H9 (cell line): ENCODE measurements around the gene NCKAP5. TPM values are rescaled to one million over a fixed set of nuclear protein-coding genes. Genes with fewer than 3 reads are reported as not detected.

ENCODE experiments used
- DNase-seq: peaks from one replicate; pipeline ENCODE4 v3.0.0-alpha.2; 2017
- H2AFZ ChIP-seq: one replicate; pipeline ENCODE4 v1.6.1; 2013; ENCODE audit warnings: mild to moderate bottlenecking, low read length, control low read depth, moderate library complexity
- H2AK5ac ChIP-seq: 2 replicates; pipeline ENCODE4 v1.6.1; 2013; ENCODE audit warnings: low read length, control low read depth, mixed read lengths; ENCODE audit not compliant: insufficient read length
- H2BK120ac ChIP-seq: one replicate; pipeline ENCODE4 v1.6.1; 2013; ENCODE audit warnings: low read depth, mild to moderate bottlenecking, low read length, control low read depth, inconsistent platforms; ENCODE audit not compliant: poor library complexity, severe bottlenecking
- H2BK12ac ChIP-seq: 2 replicates; pipeline ENCODE4 v1.6.1; 2013; ENCODE audit warnings: low read length, control low read depth, mixed read lengths, low read depth; ENCODE audit not compliant: insufficient read length
- H2BK15ac ChIP-seq: 2 replicates; pipeline ENCODE4 v1.6.1; 2013; ENCODE audit warnings: low read depth, low read length, control low read depth
- H2BK20ac ChIP-seq: one replicate; pipeline ENCODE4 v1.6.1; 2013; ENCODE audit warnings: low read depth, mild to moderate bottlenecking, low read length, control low read depth, inconsistent platforms; ENCODE audit not compliant: poor library complexity, severe bottlenecking
- H2BK5ac ChIP-seq: 2 replicates; pipeline ENCODE4 v1.6.1; 2013; ENCODE audit warnings: low read length, control low read depth, mixed read lengths; ENCODE audit not compliant: insufficient read length
- H3K14ac ChIP-seq: 2 replicates; pipeline ENCODE4 v1.6.1; 2013; ENCODE audit warnings: low read length, control low read depth; ENCODE audit not compliant: insufficient read depth
- H3K18ac ChIP-seq: 2 replicates; pipeline ENCODE4 v1.6.1; 2013; ENCODE audit warnings: low read depth, mild to moderate bottlenecking, mixed read lengths, low read length, control low read depth; ENCODE audit not compliant: insufficient read length
- H3K23ac ChIP-seq: 2 replicates; pipeline ENCODE4 v1.6.1; 2013; ENCODE audit warnings: low read length, control low read depth, mixed read lengths, low read depth; ENCODE audit not compliant: insufficient read length
- H3K23me2 ChIP-seq: 2 replicates; pipeline ENCODE4 v1.6.1; 2013; ENCODE audit warnings: low read depth, mild to moderate bottlenecking, mixed read lengths, low read length, control low read depth; ENCODE audit not compliant: insufficient read length, poor library complexity, severe bottlenecking
- H3K27ac ChIP-seq: 2 replicates; pipeline ENCODE4 v1.5.1; 2013; ENCODE audit warnings: low read length, control low read depth, mixed read lengths, low read depth; ENCODE audit not compliant: insufficient read length
- H3K27me3 ChIP-seq: 2 replicates; pipeline ENCODE4 v1.6.1; 2013; ENCODE audit warnings: low read length, control low read depth, inconsistent platforms; ENCODE audit not compliant: insufficient read depth
- H3K4ac ChIP-seq: 2 replicates; pipeline ENCODE4 v1.6.1; 2013; ENCODE audit warnings: low read depth, mild to moderate bottlenecking, control low read depth, inconsistent platforms, low read length, moderate library complexity
- H3K4me1 ChIP-seq: 2 replicates; pipeline ENCODE4 v1.6.1; 2013; ENCODE audit warnings: low read length, control low read depth, inconsistent platforms; ENCODE audit not compliant: insufficient read depth
- H3K4me2 ChIP-seq: 2 replicates; pipeline ENCODE4 v1.6.1; 2013; ENCODE audit warnings: low read length, control low read depth, mixed read lengths; ENCODE audit not compliant: insufficient read length, insufficient read depth
- H3K56ac ChIP-seq: 2 replicates; pipeline ENCODE4 v1.6.1; 2013; ENCODE audit warnings: low read depth, mild to moderate bottlenecking, mixed read lengths, low read length, control low read depth; ENCODE audit not compliant: insufficient read length
- H3K79me1 ChIP-seq: 2 replicates; pipeline ENCODE4 v1.6.1; 2013; ENCODE audit warnings: low read depth, mild to moderate bottlenecking, moderate library complexity, low read length, control low read depth, inconsistent platforms; ENCODE audit not compliant: insufficient read depth, poor library complexity, severe bottlenecking
- H3K79me2 ChIP-seq: 2 replicates; pipeline ENCODE4 v1.6.1; 2013; ENCODE audit warnings: low read length, control low read depth, inconsistent platforms; ENCODE audit not compliant: insufficient read depth
- H3K9ac ChIP-seq: 2 replicates; pipeline ENCODE4 v1.6.1; 2013; ENCODE audit warnings: low read length, control low read depth, mixed read lengths; ENCODE audit not compliant: insufficient read length; ENCODE audit errors: extremely low read depth
- H3K9me3 ChIP-seq: one replicate; pipeline ENCODE4 v1.6.1; 2013; ENCODE audit warnings: low read depth, low read length, inconsistent platforms; ENCODE audit not compliant: control insufficient read depth
- H3T11ph ChIP-seq: one replicate; pipeline ENCODE4 v1.6.1; 2013; ENCODE audit warnings: mild to moderate bottlenecking, low read length, control low read depth, inconsistent platforms
- H4K20me1 ChIP-seq: one replicate; pipeline ENCODE4 v1.6.1; 2013; ENCODE audit not compliant: control insufficient read depth, insufficient read length, insufficient read depth
- H4K5ac ChIP-seq: 2 replicates; pipeline ENCODE4 v1.6.1; 2013; ENCODE audit warnings: low read depth, mild to moderate bottlenecking, mixed read lengths, low read length, control low read depth; ENCODE audit not compliant: insufficient read length
- H4K8ac ChIP-seq: replicated peaks from 2 replicates; pipeline ENCODE4 v1.6.1; 2013; ENCODE audit warnings: low read length, control low read depth, mixed read lengths, low read depth; ENCODE audit not compliant: insufficient read length
- H4K91ac ChIP-seq: 2 replicates; pipeline ENCODE4 v1.6.1; 2013; ENCODE audit warnings: low read depth, mild to moderate bottlenecking, moderate library complexity, mixed read lengths, low read length, control low read depth; ENCODE audit not compliant: insufficient read length
- H3K27ac Mint-ChIP-seq, 3 experiments: 2 replicates in 2 of 3; 3 replicates in 1 of 3; pipeline ENCODE4 v1.8.0; 2020 to 2021; ENCODE audit warnings: mixed read lengths in 3 of 3, mild to moderate bottlenecking in 1 of 3, moderate library complexity in 1 of 3
- H3K27me3 Mint-ChIP-seq: 2 replicates; pipeline ENCODE4 v1.8.0; 2021; ENCODE audit warnings: low read depth, mild to moderate bottlenecking, moderate library complexity, mixed read lengths
- H3K36me3 Mint-ChIP-seq, 3 experiments: 2 replicates in 2 of 3; 3 replicates in 1 of 3; pipeline ENCODE4 v1.8.0; 2020 to 2021; ENCODE audit warnings: low read depth in 3 of 3, mixed read lengths in 3 of 3; ENCODE audit not compliant: insufficient read depth in 1 of 3
- H3K4me1 Mint-ChIP-seq, 2 experiments: 2 replicates each; pipeline ENCODE4 v1.8.0; 2020; ENCODE audit warnings: mixed read lengths in 2 of 2
- H3K4me3 Mint-ChIP-seq, 2 experiments: 2 replicates in 1 of 2; 3 replicates in 1 of 2; pipeline ENCODE4 v1.8.0; 2020 to 2021; ENCODE audit warnings: mild to moderate bottlenecking in 2 of 2, mixed read lengths in 2 of 2, moderate library complexity in 1 of 2
- H3K9me3 Mint-ChIP-seq, 2 experiments: 2 replicates in 1 of 2; 3 replicates in 1 of 2; pipeline ENCODE4 v1.8.0; 2020; ENCODE audit warnings: mild to moderate bottlenecking in 2 of 2, mixed read lengths in 2 of 2, moderate library complexity in 1 of 2
- CTCF ChIP-seq: fragments of 200-600 bp; sonication (generic); conservative IDR thresholded peaks from 3 replicates; pipeline ENCODE4 v1.8.0; 2021; ENCODE audit warnings: antibody characterized with exemption, mild to moderate bottlenecking
- total RNA-seq: library from RNA; stranded (reverse); gene quantifications from 2 replicates; pipeline ENCODE4 v1.2.1, GENCODE V29; 2021

Gene NCKAP5
- total RNA-seq, 1 experiment from 2014 or later = 0.26 TPM

- H2BK20ac ChIP-seq = no peak overlapping the region
- Mint-ChIP-seq H3K4me1 (no peaks in the 10 kb centered on the region), H3K36me3 (no peaks in the 10 kb centered on the region), H3K9me3 (no peaks in the 10 kb centered on the region), H3K27me3 (no peaks in the 10 kb centered on the region), H3K4me3 (no peak overlapping the region), H3K27ac (no peak overlapping the region)
- no peak overlapping the region for H2AFZ ChIP-seq
- no peak overlapping the region for H3K14ac ChIP-seq
- H3K79me2 ChIP-seq = no peaks in the 10 kb centered on the region
- no peaks in the 10 kb centered on the region for H3K9me3 ChIP-seq
- no peaks in the 10 kb centered on the region for H4K20me1 ChIP-seq
- H2BK120ac ChIP-seq = no peak overlapping the region
- no peak overlapping the region for H4K5ac ChIP-seq
- H3K27ac ChIP-seq = no peak overlapping the region
- no peak overlapping the region for H2AK5ac ChIP-seq
- H4K91ac ChIP-seq = no peak overlapping the region
- no peak overlapping the region for H3K9ac ChIP-seq
- no peak overlapping the region for H3T11ph ChIP-seq
- no peak overlapping the region for H3K4me2 ChIP-seq
- H3K27me3 ChIP-seq = no peaks in the 10 kb centered on the region
- no peak overlapping the region for H4K8ac ChIP-seq
- no peak for DNase-seq
- H3K23ac ChIP-seq = no peak overlapping the region
- no peak overlapping the region for H3K4ac ChIP-seq
- no peak for TF ChIP-seq CTCF
- no peak overlapping the region for H3K56ac ChIP-seq
- no peak overlapping the region for H2BK15ac ChIP-seq
- no peak overlapping the region for H3K18ac ChIP-seq
- no peak overlapping the region for H2BK5ac ChIP-seq
- no peaks in the 10 kb centered on the region for H3K23me2 ChIP-seq
- H2BK12ac ChIP-seq = no peak overlapping the region
- H3K4me1 ChIP-seq = no peaks in the 10 kb centered on the region
- H3K79me1 ChIP-seq = no peaks in the 10 kb centered on the region
Observed at GRCh38 chr2:133483181-133483580, 85.1 kb downstream of the NCKAP5 start.
